ENCODE data around the gene SRD5A3. TPM values are rescaled to one million over a fixed set of nuclear protein-coding genes. Genes with fewer than 3 reads are reported as not detected.

The SRD5A3 gene
- total RNA-seq, 2 donors from 2014 or later: 6.6 to 14.8 TPM

DNA sequence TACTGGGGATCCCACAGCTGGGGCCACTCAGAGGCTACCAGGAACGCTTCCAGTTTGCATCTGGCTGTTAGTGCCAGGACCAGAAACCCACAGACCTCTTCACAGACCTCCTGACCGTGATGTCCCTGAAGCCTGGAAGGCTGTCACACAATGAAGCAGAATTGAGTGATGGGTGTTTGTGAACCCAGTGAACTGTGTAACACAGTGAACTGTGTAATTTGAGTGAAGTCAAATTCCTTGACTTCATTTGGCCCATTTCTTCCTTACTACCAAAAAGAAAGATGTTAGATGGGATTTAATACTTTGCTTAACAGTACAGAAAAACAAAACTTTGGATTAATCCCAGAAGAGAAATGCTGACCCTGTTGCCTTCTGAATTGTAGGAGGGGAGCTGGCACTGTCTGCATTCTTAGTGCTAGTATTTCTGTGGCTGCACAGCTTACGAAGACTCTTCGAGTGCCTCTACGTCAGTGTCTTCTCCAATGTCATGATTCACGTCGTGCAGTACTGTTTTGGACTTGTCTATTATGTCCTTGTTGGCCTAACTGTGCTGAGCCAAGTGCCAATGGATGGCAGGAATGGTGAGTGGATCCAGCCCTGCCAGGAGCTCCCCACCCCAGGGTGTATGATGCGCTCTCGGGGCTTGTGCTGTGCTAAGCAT, 17.8 kb downstream of the SRD5A3 start:
- Histone ChIP-seq H3K27me3 (replicated peaks; ENCODE audit: insufficient read depth) (no peaks in the 10 kb centered on the region), H3K36me3 (no peaks in the 10 kb centered on the region), H3K9me3 (no peaks in the 10 kb centered on the region), H3K4me1 (replicated peaks) (no peaks in the 10 kb centered on the region), H3K4me3 (no peak overlapping the region), H3K27ac (no peak overlapping the region)
- DNase-seq (ENCODE audit: low spot score): no peak
- intact Hi-C loops (cut with DNase I): no loop called here
- 72% methylated on average over 9 of the region's 9 CpGs for WGBS
- TF ChIP-seq POLR2AphosphoS5 (IDR thresholded peaks at IDR 0.05): no peak
- TF ChIP-seq POLR2A (IDR thresholded peaks at IDR 0.05): no peak
- TF ChIP-seq, protein P1, sequence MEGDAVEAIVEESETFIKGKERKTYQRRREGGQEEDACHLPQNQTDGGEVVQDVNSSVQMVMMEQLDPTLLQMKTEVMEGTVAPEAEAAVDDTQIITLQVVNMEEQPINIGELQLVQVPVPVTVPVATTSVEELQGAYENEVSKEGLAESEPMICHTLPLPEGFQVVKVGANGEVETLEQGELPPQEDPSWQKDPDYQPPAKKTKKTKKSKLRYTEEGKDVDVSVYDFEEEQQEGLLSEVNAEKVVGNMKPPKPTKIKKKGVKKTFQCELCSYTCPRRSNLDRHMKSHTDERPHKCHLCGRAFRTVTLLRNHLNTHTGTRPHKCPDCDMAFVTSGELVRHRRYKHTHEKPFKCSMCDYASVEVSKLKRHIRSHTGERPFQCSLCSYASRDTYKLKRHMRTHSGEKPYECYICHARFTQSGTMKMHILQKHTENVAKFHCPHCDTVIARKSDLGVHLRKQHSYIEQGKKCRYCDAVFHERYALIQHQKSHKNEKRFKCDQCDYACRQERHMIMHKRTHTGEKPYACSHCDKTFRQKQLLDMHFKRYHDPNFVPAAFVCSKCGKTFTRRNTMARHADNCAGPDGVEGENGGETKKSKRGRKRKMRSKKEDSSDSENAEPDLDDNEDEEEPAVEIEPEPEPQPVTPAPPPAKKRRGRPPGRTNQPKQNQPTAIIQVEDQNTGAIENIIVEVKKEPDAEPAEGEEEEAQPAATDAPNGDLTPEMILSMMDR (IDR thresholded peaks at IDR 0.05): no peak

DNA sequence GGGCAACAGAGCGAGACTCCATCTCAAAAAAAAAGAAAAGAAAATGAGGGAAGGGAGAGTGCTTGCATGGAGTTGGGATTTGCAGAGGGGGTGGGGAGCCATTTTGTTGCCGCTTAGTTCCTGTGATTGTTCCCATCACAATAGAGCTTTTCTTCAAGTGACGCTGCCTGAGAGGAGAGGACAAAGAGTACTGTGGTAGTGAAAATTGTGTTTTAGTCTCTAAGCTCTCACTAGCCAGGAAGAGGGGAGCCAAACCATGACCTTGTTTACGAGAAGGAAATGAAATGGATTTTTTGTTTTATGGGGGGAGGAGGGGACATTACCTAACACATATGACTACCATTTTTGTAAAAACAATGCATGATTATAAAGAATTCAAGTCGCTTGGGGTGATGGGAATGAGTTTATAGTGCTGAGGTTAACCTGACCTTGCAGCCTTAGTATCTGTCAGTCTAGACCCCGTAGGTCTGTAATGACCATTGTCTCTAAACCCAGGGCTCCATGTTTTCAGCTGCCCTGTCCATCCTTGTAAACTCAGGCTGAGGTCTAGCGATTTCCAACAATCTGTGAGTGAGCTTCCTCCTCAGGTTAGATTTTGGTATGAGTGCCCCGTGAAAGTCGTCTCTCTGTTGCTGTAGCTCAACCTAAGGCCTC, 18.8 kb downstream of the SRD5A3 start:
- WGBS: 86% methylated on average over 9 of the region's 9 CpGs
- TF ChIP-seq POLR2AphosphoS5 (IDR thresholded peaks at IDR 0.05): no peak
- TF ChIP-seq POLR2A (IDR thresholded peaks at IDR 0.05): no peak
- TF ChIP-seq, protein P1 (IDR thresholded peaks at IDR 0.05): no peak

GRCh38 chr4:55365345-55365728, 19.3 kb downstream of the SRD5A3 start:
- H3K4me1 ChIP-seq (replicated peaks): no peaks in the 10 kb centered on the region
- no peak overlapping the region for H3K4me3 ChIP-seq
- H3K27me3 ChIP-seq (replicated peaks; ENCODE audit: insufficient read depth): no peaks in the 10 kb centered on the region
- H3K36me3 ChIP-seq: no peaks in the 10 kb centered on the region
- 87% methylated on average over 7 of the region's 7 CpGs for WGBS
- no peak overlapping the region for H3K27ac ChIP-seq
- intact Hi-C loops (cut with DNase I): no loop called here
- no peak for DNase-seq (ENCODE audit: low spot score)
- TF ChIP-seq, protein P1 (IDR thresholded peaks at IDR 0.05): no peak
- TF ChIP-seq POLR2AphosphoS5 (IDR thresholded peaks at IDR 0.05): no peak
- no peak for TF ChIP-seq POLR2A (IDR thresholded peaks at IDR 0.05)
- no peaks in the 10 kb centered on the region for H3K9me3 ChIP-seq

More for the DNA sequence above, 18.8 kb downstream of the SRD5A3 start:
- intact Hi-C loops (cut with DNase I): no loop called here
- no peaks in the 10 kb centered on the region for H3K27me3 ChIP-seq (replicated peaks; ENCODE audit: insufficient read depth)
- no peaks in the 10 kb centered on the region for H3K9me3 ChIP-seq
- H3K27ac ChIP-seq: no peak overlapping the region
- no peaks in the 10 kb centered on the region for H3K4me1 ChIP-seq (replicated peaks)
- no peaks in the 10 kb centered on the region for H3K36me3 ChIP-seq
- H3K4me3 ChIP-seq: no peak overlapping the region
- DNase-seq (ENCODE audit: low spot score): no peak

DNA sequence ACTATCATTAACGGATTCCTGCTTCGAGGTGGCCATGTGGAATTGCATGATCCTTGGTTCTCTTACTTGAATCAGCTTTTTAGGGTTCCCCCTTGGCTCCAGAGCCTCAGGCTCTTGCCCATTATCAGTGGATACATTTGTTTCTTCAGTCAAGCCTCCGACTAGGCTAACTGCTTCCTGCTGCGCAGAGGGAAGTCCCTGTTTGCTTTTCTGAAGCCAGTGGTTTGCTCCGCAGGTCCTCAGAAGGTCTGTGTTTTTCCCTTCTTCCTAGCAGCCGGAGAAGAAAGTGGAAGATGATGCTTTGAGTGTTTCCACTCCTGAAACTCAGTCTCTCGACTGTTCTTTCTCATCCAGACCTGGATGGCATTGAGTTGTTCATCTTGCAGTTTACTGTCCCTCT, 20.6 kb downstream of the SRD5A3 start:
- Histone ChIP-seq H3K36me3 (no peaks in the 10 kb centered on the region), H3K9me3 (no peaks in the 10 kb centered on the region), H3K27ac (no peak overlapping the region), H3K4me3 (no peak overlapping the region), H3K4me1 (replicated peaks) (no peaks in the 10 kb centered on the region), H3K27me3 (replicated peaks; ENCODE audit: insufficient read depth) (no peaks in the 10 kb centered on the region)
- TF ChIP-seq, protein P1 (IDR thresholded peaks at IDR 0.05): no peak
- TF ChIP-seq POLR2A (IDR thresholded peaks at IDR 0.05) (no peak), POLR2AphosphoS5 (IDR thresholded peaks at IDR 0.05) (no peak)
- DNase-seq (ENCODE audit: low spot score): no peak
- intact Hi-C loops (cut with DNase I): no loop called here
- WGBS: 85% methylated on average over 7 of the region's 7 CpGs
